Stimulated activated naive CD4-positive, alpha-beta T cell treated with Interleukin-2 at 50 U/mL for 16 hours (primary cell): Measurements from ENCODE around the gene CLCA1.

Source experiments
- DNase-seq: peaks from one replicate; lab custom pipeline; 2025; lab: John Stamatoyannopoulos, UW

The CLCA1 gene

GRCh38 chr1:86503406-86504136 is 34.8 kb downstream of the CLCA1 start:
- DNase-seq: no peak

- no peak for DNase-seq
Measured at GRCh38 chr1:86504137-86504479, 35.4 kb downstream of the CLCA1 start.

- no peak for DNase-seq
Measured at GRCh38 chr1:86504895-86505563, 36.3 kb downstream of the CLCA1 start.

- no peak for DNase-seq
Measured at GRCh38 chr1:86505564-86505902, 36.8 kb downstream of the CLCA1 start.

- DNase-seq: no peak
Measured at GRCh38 chr1:86507935-86508582, 39.3 kb downstream of the CLCA1 start.

- DNase-seq: no peak
Measured at GRCh38 chr1:86508583-86508969, 39.8 kb downstream of the CLCA1 start.

GRCh38 chr1:86515597-86515996 is 46.9 kb downstream of the CLCA1 start:
- no peak for DNase-seq

GRCh38 chr1:86516335-86516734 is 47.6 kb downstream of the CLCA1 start:
- no peak for DNase-seq

- DNase-seq: no peak
Measured at GRCh38 chr1:86517336-86517735, 48.6 kb downstream of the CLCA1 start.

- no peak for DNase-seq
Measured at GRCh38 chr1:86520789-86521521, 52.2 kb downstream of the CLCA1 start.

GRCh38 chr1:86521522-86521891 is 52.8 kb downstream of the CLCA1 start:
- DNase-seq: no peak

GRCh38 chr1:86522240-86522639 is 53.5 kb downstream of the CLCA1 start:
- DNase-seq: no peak

GRCh38 chr1:86523670-86524354 is 55.1 kb downstream of the CLCA1 start:
- no peak for DNase-seq

GRCh38 chr1:86527306-86527705 is 58.6 kb downstream of the CLCA1 start:
- no peak for DNase-seq

GRCh38 chr1:86530211-86530845 is 61.6 kb downstream of the CLCA1 start:
- no peak for DNase-seq

GRCh38 chr1:86537928-86538695 is 69.4 kb downstream of the CLCA1 start:
- DNase-seq: no peak

- DNase-seq: no peak
Measured at GRCh38 chr1:86538775-86539174, 70.0 kb downstream of the CLCA1 start.

GRCh38 chr1:86541859-86542258 is 73.1 kb downstream of the CLCA1 start:
- no peak for DNase-seq

- no peak for DNase-seq
Measured at GRCh38 chr1:86542631-86543030, 73.9 kb downstream of the CLCA1 start.

GRCh38 chr1:86546787-86547221 is 78.1 kb downstream of the CLCA1 start, which contains the start of gene CLCA4:
TSS of gene CLCA4 (plus strand) at chr1:86547078. CDS start at chr1:86547120, 42 bp downstream.
- no peak for DNase-seq

- DNase-seq: no peak
Measured at GRCh38 chr1:86548839-86549238, 80.1 kb downstream of the CLCA1 start.
